Activated naive CD4-positive, alpha-beta T cell treated with anti-CD3 and anti-CD28 coated beads, Interleukin-2, amount 50 U/mL, for 16 hours (primary cell): ENCODE data around the gene AP1M1.
"Not testable (repeated sequence)": the region's sequence is repeated elsewhere in the genome, so short reads cannot be mapped to it uniquely, and the experiment has no call there.

Experiments
- DNase-seq: peaks from one replicate; pipeline ENCODE4 v3.0.0-alpha.2; 2020

Gene AP1M1

GRCh38 chr19:16265890-16266585 lies 68.3 kb downstream of the AP1M1 start:
- no peak for DNase-seq

GRCh38 chr19:16266586-16266942 lies 68.9 kb downstream of the AP1M1 start:
- peak; percentile 29 for DNase-seq

GRCh38 chr19:16268676-16269319 lies 71.1 kb downstream of the AP1M1 start:
- peak; percentile 60 for DNase-seq

GRCh38 chr19:16272945-16273344 lies 75.2 kb downstream of the AP1M1 start:
- no peak for DNase-seq

GRCh38 chr19:16274447-16274846 lies 76.7 kb downstream of the AP1M1 start:
- DNase-seq, result no peak

GRCh38 chr19:16280306-16280705 lies 82.6 kb downstream of the AP1M1 start:
- DNase-seq, result no peak

GRCh38 chr19:16281743-16282142 lies 84.0 kb downstream of the AP1M1 start:
- no peak for DNase-seq

GRCh38 chr19:16283210-16284061 lies 85.7 kb downstream of the AP1M1 start:
- peak; percentile 77 for DNase-seq

GRCh38 chr19:16284505-16284904 lies 86.8 kb downstream of the AP1M1 start:
- DNase-seq, result no peak

- not testable (repeated sequence) for DNase-seq
These were observed 87.4 kb downstream of the AP1M1 start for GRCh38 chr19:16285079-16285478.

GRCh38 chr19:16285769-16286498 lies 88.2 kb downstream of the AP1M1 start:
- DNase-seq, result no peak

- no peak for DNase-seq
These were observed 90.8 kb downstream of the AP1M1 start for GRCh38 chr19:16288544-16288943.

GRCh38 chr19:16289594-16289993 lies 91.9 kb downstream of the AP1M1 start:
- DNase-seq, result no peak

GRCh38 chr19:16290692-16291091 lies 93.0 kb downstream of the AP1M1 start:
- DNase-seq, result no peak

GRCh38 chr19:16293118-16294091 lies 95.7 kb downstream of the AP1M1 start:
- no peak for DNase-seq

GRCh38 chr19:16295057-16295456 lies 97.3 kb downstream of the AP1M1 start:
- DNase-seq, result no peak
